ENCODE results near the gene MASP2.
"Not testable (repeated sequence)": the region's sequence is repeated elsewhere in the genome, so short reads cannot be mapped to it uniquely, and the experiment has no call there.

Gene MASP2

DNA sequence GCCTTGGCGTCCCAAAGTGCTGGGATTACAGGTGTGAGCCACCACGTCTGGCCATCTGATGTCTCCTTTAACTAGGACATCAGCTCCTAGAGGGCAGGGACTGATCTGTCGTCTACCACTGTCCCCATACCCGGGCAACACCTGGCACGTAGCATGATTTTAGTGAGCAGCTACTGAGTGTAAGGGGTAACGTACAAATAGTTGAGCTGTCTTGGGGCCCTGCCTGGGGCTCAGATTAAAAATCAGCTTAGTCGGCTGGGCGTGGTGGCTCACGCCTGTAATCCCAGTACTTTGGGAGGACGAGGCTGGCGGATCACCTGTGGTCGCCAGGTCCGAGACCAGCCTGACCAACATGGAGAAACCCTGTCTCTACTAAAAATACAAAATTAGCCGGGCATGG, 11.0 kb upstream of the MASP2 start:
- no peak for DNase-seq

DNA sequence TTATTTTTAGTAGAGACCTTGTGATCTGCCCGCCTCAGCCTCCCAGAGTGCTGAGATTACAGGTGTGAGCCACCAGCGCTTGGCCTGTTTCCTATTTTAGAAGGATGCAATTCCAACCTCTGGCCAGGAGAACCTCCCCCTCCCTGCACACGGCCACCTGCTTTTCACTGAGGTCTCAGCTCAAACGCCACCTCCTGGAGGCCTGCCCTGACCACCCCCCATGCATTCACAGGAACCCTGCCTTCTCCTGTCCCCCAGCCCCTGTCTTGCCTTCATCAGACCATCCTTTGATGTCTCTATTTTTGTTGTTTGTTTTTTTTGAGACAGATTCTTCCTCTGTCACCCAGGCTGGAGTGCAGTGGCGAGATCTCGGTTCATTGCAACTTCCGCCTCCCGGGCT, 10.4 kb upstream of the MASP2 start:
- DNase-seq, result no peak

DNA sequence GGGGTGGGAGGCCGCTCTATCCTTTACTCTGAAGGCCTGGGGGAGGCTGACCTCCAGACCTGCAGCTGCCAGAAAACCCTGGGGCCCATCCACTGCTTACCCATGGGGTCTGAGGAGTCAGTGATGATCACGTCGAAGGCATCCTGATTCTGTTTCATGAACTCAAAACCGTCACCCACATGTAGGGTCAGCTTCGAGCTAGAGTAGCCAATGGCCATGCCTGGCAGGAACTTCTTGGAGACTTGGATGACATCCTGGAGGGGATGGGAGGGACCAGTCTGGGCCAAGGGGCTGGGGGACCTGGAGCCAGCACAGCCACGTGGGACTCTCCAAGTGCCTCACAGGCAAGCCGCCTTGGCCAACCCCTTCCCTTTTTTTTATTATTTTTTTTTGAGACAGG, 9.5 kb upstream of the MASP2 start:
- no peak for DNase-seq

DNA sequence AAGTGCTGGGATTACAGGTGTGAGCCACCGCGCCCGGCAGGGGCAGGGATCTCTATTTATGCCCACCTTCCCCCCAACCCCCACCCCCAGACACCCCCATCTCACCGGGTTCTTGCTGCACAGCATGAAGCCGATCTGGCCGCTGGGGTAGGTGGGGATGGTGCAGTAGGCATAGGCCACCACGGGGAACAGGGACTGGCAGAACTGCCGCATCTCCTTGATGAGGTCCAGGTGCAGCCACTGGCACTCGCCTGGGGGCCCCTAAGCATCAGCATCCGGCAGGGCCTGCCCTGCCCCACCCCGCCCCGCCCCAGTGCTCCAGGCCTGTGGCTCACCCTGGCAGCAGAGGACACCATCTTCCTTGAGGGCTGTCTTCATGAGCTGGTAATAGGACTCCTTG, 8.6 kb upstream of the MASP2 start:
- DNase-seq, result no peak

DNA sequence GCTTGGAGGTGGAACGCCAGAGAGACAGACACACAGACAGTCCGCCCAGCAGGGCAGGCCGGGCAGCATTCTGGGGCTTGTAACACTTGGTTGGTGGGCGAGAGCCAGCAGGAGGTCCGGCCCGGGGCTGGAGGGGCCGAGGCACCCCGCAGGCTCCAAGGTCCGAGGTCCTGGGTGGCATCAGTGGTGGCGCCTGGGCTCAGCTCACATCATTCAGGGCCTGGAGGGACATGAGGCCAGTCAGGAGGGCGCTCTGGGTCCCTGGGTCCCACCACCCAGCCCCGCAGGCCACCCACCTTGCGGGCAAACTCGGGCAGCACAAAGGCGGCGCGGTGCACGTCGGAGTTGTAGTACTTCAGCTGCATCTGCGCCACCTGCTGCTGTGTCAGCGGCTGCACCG, 7.6 kb upstream of the MASP2 start:
- no peak for DNase-seq

DNA sequence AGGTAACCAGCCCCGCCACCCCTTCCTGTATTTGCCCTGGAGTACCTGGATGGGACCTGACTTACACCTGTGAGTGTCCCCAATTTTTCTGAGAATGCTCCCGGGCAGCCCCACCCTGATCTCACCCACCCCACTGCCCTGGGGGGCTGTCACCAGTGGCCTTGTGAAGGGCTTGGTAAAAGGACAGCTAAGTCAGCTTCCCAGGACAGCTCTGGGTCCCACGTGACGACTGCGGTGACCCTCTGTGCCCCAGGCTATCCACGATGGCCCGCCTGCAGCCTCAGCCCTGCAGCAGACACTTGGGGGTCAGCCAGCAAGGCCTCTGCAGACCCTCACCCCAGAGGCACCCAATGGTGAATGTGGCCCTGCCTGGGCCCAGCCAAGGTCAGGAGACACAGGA, 7.1 kb upstream of the MASP2 start:
- no peak for DNase-seq

DNA sequence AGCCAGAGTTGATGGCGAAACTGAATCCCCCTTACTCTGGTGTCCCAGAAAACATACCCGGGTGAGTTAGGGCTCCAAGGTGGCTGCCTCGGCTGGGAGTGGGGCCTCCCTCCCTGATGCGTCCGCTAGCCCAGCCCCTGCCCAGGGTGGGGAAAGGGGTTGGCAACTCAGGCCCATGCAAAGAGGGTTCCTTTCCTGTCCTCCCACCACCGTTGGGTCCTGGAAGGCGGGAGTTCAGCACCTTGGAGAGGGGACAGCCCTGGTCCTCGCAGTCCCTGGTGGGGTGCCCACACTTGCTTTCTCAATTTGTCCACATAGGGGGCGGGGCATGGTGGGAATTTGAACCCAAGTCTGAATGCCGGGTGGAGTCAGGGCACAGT, 6.7 kb upstream of the MASP2 start:
- peak; percentile 39 for DNase-seq

DNA sequence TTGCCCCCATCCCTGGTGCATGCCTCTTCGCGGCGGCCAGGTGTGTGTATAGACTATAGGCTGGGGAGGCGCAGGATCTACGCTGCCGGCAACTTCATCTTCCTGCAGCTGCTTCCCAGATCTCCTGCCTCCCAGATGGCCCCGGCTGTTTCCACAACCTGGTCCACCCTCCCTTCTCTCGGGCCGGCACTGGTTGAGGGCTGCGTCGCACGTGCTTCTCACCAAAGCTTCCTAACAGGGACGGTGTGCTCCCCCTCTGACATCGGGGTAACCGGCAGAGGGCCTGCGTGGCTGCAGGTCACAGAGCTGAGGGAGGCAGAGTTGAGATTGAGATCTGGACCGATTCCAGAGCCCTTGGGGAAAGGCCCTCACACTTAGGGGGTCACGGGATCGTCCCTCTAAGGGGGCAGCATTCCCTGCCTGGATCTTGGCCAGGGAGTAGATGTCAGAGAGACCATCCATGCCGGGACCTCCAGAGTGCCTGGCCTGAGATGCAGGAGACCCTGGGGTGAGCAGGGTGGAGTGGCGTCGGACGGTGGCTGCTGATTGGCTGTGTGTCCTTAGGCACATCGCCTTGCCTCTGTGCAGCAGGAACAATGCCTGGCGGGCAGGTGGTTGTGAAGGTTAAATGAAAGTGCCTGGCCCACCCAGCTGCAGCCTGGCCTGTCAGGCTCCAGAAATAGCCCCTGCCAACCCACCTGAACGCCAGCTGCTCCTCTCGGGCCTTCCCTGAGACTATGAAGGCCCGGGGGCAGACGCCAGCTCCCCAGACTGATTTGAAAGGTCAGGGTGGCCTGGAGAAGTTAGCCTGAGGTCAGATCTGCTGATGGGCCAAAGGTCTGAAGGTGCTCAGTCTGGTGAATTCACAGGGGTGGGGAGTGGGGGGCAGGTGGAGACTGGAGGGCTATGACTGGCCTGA, 6.1 kb upstream of the MASP2 start:
- peak; percentile 87 for DNase-seq

DNA sequence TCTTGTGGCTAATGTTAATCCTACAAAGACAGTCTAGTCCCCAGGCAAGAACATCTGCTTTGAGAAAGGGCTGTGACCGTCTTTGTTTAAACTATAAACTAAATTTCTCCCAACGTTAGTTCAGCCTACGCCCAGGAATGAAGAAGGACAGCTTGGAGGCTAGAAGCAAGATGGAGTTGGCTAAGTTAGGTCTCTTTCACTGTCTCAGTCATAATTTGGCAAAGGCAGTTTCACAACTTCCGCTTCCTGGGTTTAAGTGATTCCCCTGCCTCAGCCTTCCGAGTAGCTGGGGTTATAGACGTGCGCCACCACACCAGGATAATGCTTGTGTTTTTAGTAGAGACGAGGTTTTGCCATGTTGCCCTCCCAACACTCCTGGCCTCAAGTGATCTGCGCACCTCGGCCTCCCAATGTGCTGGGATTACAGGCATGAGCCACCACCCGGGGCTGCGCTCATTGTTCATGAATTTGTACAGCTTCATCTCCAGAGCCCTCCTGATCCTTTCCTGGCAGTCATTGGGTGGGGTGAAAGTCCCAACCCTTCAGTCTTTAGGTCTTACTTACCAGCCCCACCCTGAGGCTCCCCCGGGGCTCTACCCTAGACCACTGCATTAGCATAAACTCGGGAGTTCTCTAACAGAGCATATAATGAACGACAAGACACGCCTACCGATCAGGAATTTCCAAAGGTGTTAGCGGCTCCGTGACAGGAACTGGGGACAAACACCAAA, 4.9 kb upstream of the MASP2 start:
- DNase-seq, result no peak

DNA sequence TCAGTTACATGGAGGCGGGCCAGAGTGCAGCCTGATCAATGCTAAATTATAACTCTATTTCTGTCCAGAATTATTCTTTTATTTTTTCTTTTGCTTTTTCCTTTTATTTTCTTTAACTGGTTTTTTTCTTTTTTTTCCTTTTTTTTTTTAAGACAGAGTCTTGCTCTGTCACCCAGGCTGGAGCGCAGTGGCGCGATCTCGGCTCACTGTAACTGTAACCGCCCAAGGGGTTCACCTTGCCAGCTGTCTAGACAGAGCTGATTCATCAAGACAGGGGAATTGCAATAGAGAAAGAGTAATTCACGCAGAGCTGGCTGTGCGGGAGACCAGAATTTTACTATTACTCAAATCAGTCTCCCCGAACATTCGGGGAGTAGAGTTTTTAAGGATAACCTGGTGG, 4.1 kb upstream of the MASP2 start:
- not testable (repeated sequence) for DNase-seq

DNA sequence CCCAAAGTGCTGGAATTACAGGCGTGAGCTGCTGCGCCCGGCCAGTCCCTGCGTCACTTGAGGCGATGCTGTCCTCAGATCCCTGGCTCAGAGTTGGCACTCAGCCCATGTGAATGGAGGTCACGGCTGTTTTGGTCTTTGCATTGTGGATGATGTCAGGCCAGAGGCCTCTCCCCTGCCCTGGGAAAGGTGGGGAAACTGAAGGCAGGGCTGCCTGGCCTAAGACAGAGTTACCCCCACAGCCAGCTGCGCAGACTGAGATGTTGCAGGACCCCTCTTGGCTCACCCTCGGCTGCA, 821 bp downstream of the MASP2 start:
- no peak for DNase-seq

DNA sequence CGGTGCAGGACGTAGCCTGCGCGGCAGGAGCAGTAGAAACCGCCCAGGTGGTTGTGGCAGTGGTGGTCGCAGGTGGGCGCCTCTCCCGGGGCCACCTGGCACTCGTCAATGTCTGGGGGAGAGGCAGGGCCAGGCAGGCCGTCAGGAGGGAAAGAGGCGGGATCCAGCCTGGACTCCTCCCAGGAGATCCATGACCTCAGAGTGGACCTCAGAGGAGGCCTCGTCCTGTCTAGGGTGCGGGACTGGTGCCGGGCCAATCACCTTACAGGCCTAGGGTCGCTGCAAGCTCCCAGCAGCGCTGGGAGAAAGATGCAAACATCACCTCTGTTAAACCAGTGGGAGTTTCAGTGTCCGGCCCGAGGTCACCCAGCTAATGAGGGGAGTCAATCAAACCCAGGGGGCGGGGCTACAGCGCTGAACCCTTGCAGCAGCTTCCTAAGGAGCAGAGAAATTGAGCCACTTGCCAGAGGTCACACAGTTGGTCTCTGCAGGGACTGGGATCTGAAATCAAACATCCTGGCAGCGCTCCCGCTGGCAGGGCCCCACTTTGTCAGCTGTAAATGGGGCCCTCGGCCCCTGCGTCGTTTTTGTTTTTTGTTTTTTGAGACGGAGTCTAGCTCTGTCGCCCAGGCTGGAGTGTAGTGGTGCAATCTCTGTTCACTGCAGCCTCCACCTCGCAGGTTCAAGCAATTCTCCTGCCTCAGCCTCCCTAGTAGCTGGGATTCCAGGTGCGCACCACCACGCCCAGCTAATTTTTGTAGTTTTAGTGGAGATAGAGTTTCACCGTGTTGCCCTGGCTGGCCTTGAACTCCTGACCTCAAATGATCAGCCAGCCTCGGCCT, 1.4 kb downstream of the MASP2 start:
- DNase-seq, result no peak

DNA sequence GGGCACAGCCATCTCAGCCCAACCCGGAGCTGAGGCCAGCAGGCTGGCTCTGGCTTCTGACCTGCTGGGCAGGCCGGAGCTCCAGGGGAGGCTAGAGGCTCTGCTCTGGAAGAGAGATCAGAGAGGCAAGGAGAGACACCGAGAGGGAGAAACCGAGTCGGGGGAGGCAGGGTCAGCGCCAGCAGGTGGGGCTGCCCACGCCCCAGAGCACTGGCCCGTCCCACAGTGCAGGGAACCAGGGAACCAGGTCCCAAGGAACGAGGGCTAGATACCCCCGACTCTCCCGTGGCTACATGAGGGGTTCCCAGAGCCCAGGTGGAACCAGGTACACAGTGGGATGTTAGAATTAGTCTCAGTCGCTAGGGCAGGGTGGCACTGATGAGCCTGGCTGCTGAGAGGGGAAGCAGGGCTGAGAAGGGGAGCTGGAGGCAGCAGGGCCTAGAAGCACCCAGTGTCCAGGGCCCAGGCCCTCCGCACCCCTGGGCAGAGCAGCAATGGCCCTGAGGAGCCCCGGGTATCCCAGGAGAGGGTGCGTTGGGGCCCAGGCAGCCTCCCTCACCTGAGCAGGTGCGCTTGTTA, 2.1 kb downstream of the MASP2 start:
- no peak for DNase-seq

DNA sequence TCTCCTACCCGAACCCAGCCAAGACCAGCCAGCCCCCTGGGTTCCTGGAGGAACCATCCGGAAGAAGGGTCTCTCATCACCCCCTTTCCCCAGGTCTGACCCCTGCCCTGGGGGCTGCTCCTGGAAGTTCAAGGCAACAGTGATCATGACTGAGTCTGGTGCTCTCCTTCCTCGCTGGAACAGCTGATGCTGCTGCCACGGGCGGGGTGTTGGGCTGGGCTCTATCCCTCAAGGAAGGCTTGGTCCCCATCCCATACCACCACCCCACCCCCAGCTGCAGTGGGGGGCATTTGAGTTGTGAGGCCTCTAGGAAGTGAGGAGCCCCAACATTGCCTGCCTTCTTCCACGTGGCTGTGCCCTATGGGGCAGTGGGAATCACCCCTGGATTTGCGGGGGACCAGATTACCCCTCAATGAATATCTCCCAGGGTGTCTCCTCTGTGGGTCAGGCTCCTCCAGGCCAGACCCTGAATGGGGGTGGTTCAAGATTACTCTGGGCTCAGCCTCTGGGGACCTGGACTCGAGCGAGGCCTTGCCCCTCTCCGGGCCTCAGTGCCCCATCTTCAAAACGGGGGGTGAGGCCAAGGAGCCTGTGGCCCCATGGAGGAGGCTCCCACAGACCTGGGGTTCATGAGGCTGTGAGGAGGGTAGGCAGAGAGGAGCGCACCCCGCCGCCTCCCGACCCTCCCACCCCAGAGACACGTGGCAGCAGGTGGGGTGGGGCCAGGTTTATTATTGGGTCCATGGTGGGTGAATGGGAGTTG, 2.8 kb downstream of the MASP2 start:
- no peak for DNase-seq

DNA sequence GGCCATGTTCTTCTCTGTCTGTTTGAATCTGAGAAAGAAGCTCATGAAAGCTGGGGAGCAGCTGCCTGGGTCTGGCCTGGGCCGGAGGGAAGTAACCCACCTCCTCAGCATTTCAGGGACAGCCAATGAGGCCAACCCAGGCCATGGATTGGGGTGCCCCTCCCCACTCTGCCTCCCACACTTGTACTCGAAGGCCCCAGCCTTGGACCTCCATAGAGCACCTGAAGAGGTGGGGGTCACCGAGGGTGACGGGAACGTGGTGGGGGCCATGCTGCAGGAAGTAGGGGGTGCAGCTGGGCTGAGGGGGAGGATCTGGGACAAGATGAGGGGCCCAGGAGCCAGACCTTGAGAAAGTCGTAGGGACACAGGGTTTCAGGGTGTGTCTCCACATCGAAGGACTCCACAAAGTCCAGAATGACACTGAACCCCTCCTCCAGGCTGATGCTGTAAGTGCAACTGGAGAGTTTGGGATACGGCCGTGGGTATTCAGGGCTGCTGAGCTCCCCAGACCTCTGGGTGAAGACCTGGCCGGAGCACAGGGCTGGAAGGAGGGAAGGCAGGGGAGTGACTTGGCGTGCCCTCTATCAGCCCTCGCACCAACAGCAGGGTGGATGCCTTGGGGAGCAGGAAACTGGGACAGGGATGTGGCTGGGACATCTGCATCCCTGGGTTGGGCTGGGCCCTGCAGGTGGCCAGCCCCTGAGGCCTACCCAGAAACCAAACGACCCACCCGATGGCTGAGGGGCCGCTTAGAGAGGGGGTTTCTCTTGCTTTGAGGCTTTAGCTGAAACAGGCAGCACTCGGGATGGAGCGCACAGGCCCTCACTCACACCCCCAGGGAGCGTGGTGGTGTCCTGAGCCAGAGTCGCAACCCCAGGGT, 3.8 kb downstream of the MASP2 start:
- no peak for DNase-seq

DNA sequence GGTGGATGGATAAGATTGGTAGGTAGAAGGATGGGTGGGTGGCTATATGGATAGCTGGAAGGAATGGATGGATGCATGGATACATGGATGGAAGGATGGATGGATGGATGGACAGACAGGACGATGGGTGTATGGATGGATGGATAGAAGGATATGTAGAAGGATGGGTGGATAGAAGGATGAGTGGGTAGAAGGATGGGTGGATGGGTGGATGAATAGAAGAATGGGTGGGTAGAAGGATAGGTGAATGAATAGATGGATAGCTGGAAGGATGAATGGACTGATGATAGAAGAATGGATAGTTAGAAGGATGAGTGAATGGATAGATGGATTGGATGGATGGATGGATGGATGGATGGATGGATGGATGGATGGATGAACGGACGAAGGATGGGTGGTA, 5.0 kb downstream of the MASP2 start:
- no peak for DNase-seq

DNA sequence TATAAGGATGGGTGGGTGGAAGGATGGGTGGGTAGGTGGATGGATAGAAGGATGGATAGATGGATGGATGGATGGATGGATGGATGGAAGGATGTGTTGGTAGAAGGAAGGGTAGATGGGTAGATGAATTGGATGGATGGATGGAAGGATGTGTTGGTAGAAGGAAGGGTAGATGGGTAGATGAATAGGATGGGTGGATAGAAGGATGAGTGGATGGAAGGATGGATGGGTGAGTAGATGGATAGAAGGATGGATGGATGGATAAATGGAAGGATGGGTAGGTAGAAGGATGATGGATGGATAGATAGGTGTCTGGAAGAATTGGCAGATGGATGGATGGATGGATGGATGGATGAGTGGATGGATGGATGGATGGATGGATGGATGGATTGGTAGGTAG, 6.0 kb downstream of the MASP2 start:
- no peak for DNase-seq

DNA sequence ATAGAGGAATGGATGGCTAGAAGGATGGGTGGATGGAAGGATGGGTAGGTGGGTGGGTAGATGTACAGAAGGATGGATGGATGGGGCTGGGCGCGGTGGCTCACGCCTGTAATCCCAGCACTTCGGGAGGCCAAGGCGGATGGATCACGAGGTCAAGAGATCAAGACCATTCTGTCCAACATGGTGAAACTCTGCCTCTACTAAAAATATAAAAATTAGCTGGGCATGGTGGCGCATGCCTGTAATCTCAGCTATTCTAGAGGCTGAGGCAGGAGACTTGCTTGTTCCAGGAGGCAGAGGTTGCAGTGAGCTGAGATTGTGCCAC, 7.0 kb downstream of the MASP2 start:
- DNase-seq, result not testable (repeated sequence)

DNA sequence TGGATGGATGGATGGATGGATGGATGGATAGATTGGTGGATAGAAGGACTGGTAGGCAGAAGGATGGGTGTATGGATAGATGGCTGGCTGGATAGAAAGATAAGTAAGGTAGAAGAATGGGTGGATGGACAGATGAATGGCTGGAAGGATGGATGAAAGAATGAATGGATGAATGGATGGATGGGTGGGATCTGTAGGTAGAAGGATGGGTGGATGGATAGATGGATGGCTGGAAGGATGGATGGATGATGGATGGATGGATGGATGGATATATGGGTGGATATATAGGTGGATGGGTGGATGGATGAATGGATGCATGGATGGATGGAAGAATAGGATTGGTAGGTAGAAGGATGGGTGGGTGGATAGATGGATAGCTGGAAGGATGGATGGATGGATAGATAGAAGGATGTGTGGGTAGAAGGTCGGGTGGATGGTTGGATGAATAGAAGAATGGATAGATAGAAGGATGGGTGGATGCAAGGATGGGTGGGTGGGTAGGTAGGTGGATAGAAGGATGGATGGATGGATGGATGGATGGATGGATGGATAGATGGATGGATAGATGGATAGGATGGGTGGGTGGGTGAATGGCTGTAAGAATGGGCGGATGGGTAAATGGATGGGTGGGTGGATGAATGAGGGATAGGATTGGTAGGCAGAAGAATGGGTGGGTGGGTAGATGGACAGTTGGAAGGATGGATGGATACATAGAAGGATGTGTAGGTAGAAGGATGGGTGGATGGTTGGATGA, 7.5 kb downstream of the MASP2 start:
- DNase-seq, result no peak

DNA sequence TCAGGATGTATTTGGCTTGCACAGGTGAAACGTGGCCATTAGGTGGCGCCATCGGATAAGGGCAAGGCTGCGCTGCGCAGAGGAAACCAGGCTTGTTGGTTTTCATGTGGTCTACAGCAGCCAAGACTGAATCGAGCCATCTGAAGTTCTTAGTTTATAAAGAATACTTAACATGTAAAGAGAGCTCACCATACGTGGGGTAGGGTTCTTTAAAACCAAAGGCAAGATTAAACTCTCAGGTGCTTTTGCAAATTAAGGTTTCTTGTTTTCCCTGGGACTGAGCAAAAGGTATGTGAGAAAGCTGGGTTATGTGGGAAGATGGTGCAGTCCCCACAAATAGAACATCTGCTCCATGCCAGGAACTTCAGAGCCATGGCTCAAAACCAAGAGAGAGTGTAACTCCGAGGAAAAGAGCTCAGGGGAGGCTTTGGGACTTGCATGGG, 9.3 kb downstream of the MASP2 start:
- peak; percentile 85 for DNase-seq
